Measurements from ENCODE around the gene TMEM52.

Gene TMEM52

GRCh38 chr1:1914101-1914970, 4.7 kb downstream of the TMEM52 start:
- no peak for DNase-seq

- no peak for DNase-seq
These were observed 7.6 kb downstream of the TMEM52 start for GRCh38 chr1:1911350-1912041.

GRCh38 chr1:1910651-1911331, 8.3 kb downstream of the TMEM52 start:
- no peak for DNase-seq

GRCh38 chr1:1910033-1910465, 9.0 kb downstream of the TMEM52 start:
- DNase-seq: no peak

GRCh38 chr1:1908506-1908791, 10.6 kb downstream of the TMEM52 start:
- no peak for DNase-seq

GRCh38 chr1:1907098-1907736, 11.9 kb downstream of the TMEM52 start:
- DNase-seq: peak; percentile 47

GRCh38 chr1:1906185-1907097, 12.6 kb downstream of the TMEM52 start:
- peak; percentile 76 for DNase-seq

- DNase-seq: no peak
These were observed 15.9 kb downstream of the TMEM52 start for GRCh38 chr1:1903224-1903623.

GRCh38 chr1:1901641-1902294, 17.3 kb downstream of the TMEM52 start:
- no peak for DNase-seq

- no peak for DNase-seq
These were observed 18.0 kb downstream of the TMEM52 start for GRCh38 chr1:1900883-1901640.

GRCh38 chr1:1899967-1900327, 19.1 kb downstream of the TMEM52 start:
- DNase-seq: no peak

GRCh38 chr1:1899266-1899966, 19.7 kb downstream of the TMEM52 start:
- no peak for DNase-seq

- DNase-seq: no peak
These were observed 20.7 kb downstream of the TMEM52 start for GRCh38 chr1:1898246-1898933.

- DNase-seq: no peak
These were observed 23.4 kb downstream of the TMEM52 start for GRCh38 chr1:1895456-1896336.

GRCh38 chr1:1895060-1895418, 24.0 kb downstream of the TMEM52 start:
- DNase-seq: no peak

- no peak for DNase-seq
These were observed 24.6 kb downstream of the TMEM52 start for GRCh38 chr1:1894354-1895059.

- DNase-seq: no peak
These were observed 25.1 kb downstream of the TMEM52 start for GRCh38 chr1:1893997-1894353.

Data from CD4-positive, alpha-beta T cell treated with Interleukin-15 for 1 hour (primary cell).